HG02885 (cell line): ENCODE results near the gene IL1RAPL1.

Source experiments
- ATAC-seq: cut with Tn5 transposase; IDR thresholded peaks from one replicate; pipeline ENCODE4 v1.9.1; 2021; ENCODE audit warnings: mild to moderate bottlenecking; ENCODE audit not compliant: unreplicated experiment, poor library complexity

The IL1RAPL1 gene

DNA sequence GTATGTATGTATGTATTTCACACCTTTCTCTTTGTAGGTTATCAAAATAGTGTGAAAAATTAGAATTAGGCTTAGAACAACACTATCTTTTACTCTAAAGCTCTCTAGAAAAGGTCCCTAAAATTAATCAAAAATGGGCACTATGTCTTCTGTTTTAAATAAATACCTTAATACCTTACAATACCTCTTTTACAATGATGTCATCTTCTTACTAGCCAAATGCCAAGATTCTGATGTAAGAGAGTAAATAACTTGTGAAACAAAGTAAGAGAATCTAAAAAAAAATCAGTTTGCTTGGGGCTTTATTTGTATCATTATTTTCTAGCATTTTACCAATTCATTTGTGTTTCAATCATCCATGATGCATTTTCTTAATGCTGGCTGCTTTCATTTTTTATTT lies 1225.9 kb downstream of the IL1RAPL1 start:
- no peak for ATAC-seq

DNA sequence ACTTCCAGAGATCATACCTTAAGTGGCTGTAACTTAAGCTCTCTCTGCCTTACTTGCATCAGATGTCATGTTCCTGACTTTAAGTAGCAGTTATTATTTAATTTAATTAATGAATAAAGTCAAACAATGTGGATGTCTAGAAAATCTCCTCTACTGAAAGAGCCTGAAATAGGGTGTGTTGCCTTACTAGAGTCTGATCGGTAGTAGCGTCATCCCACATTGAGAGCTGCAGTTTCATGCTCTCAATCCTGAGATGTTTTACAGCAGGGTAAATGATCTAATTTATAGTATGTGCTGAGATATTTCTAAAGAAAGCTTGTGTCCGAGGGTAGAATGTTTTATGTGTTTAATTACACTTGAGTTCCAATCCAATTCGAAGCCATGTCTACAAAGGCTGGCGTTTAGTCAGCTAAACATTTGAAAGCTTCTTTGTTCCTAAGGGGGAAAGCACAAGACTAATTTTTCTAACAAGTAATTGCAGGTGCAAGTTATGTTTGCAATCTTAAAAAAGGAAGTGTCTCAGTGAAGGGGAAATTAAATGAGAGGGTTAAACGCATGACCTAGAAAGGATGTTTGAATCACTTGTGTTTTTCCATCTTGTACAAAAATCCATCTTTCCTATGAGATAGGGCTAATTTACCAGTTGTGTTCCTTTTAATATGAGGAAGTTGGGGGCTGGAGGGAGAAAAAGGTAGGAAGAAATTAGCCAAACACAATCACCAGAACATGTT lies 1237.1 kb downstream of the IL1RAPL1 start:
- ATAC-seq, result no peak

DNA sequence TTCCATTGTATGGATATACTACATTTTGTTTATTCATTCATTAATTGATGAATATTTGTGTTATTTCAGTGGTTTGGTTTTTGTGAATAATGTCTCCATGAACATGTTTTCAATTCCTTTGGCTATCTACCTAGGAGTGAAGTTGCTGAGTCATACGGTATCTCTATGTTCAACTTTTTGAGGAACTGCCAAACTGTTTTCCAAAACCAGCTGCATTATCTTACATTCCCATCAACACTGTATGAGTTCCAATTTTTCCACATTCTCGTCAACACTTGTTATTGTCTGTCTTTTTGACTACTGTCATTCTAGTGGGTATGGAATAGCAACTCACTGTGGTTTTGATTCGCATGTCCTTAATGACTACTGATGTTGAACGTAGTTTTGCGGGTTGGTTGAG lies 1239.5 kb downstream of the IL1RAPL1 start:
- no peak for ATAC-seq

DNA sequence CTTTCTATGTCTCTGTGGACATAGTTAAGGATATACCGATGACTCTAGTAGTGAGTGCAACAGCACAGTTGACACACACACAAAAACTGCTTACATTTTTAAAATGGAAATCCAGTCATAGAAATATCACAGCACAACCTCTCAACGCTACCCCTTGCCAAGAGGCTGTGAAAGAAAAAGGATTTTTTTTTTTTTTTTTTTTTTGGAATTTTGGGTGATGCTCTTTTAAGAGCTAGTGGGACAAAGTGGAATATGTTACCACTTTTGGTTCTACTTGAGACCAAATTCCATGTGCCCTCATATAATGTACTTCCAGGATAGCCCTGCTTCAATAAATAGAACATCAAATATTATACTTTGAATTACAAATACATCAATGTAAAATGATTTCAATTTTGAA lies 1247.1 kb downstream of the IL1RAPL1 start:
- ATAC-seq, result no peak

DNA sequence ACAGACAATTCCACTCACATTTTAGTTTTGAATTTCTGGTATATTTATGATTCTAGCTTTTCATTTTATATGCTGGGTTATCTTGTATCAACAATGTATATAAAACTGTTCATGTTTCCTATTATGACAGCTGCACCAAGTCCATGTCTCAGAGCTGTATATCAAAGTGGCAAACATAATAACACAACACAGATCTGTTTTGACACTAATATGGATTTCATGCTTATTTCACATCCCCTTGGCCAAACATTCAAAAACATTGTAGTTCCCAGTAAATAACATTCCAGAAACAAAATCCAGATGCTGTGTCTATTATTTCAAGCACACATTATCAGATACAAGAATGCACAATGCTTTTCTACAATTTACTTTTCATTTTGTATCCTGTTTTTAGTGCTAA lies 1247.5 kb downstream of the IL1RAPL1 start:
- no peak for ATAC-seq

DNA sequence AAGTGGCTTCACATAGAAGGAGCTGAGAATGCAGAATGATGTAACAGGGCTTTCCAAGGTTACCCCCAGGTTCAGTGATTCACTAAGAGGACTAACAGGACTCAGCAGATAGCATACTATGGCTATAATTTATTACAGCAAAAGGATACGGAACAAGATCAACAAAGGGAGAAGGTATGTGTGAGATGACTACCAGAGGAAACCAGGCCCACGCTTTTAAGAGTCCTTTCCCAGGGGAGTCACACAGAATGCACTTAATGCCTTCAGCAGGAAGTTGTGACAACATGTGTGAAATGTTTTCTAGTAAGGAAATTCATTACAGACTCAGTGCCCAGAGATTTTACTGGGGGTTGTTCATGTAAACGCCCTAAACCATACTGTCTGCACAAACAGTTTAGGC lies 1254.5 kb downstream of the IL1RAPL1 start:
- ATAC-seq, result no peak

DNA sequence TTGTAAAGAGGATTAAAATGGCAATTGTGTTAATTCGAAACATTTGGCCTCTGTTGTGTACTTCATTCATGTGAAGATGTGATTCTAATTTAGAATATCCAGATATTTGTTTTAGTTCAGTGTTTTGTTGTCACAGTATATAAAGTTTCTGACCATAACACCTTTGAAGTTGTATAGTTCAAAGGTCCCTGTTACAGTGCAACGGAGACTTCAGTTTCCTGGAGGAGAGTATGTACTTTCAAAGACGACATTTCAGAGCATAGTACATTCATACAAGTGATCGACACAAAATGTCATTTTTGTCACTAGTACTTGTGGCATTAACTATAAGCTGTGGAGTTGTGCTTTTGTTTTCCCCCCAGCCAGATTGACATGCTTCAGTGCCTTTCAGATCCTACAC lies 1255.3 kb downstream of the IL1RAPL1 start:
- ATAC-seq, result no peak

DNA sequence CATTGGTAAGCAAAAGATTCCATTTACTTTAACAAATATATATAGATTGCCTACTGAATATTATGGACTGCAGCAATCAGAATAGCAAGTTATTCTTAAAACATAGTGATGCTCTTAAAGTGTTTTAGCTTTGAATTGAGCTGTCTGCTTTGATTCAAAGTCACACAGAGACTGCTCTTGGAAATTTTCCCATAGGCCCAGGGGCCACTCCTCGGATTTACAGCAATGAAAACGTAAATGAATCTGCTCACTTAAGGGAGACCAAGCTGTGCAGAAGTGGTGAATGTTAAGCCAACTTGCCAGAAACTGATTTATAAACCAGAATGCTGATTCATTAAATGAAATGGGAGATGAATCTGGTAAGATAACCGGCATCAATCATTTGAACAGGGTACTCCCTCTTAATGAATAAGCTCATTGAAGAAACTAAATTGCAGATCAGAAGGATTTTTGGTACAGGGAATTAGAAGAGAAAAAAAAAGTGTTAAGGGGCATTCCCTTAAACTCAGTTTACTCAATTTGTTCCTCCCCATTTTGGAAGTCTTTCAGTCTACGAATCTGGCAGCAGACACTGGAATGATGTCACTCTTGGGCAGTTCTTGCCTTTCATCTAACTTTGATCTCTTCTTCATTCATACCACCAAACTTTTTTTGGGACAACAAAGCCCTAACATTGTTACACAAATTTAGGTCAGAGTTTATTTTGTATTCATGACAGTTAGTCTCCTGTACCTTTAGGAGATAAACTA lies 1264.8 kb downstream of the IL1RAPL1 start:
- no peak for ATAC-seq

DNA sequence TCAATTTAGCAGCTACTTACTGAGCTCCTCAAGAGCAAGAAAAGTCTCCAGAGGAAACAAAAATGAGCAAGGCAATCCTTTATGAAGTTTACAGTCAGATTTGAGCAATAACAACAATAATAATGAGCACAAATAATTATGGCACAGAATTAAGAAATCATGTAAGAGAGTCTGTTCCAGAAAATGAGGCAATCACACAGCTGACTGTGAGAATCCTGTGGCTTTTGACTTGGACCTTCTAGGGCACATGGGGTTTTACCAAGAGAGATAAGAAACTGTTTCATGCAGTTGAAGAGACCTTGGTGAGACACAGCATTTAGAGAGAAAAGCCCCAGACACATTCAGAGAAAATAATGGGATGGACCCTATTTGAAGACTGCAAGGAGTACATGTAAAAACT lies 1265.5 kb downstream of the IL1RAPL1 start:
- ATAC-seq, result no peak

DNA sequence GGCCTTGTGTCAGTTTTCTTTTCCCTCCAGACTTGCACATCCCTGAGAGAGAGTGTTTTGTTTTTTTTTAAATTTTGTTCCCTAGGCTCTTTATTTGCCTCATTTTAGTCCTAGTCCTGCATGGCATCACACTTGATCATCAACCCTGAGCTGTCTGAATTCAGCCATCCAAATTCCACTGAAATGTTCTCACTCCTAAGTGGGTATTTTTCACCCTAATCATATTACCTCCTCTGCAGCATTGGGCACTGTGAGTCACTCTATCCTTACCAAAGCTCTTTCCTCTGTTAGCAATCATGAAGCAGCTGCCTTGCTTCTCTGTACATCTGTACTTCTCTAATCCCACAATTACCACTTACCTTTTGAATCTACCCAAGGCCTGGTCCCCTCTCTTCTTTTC lies 1271.5 kb downstream of the IL1RAPL1 start:
- no peak for ATAC-seq

DNA sequence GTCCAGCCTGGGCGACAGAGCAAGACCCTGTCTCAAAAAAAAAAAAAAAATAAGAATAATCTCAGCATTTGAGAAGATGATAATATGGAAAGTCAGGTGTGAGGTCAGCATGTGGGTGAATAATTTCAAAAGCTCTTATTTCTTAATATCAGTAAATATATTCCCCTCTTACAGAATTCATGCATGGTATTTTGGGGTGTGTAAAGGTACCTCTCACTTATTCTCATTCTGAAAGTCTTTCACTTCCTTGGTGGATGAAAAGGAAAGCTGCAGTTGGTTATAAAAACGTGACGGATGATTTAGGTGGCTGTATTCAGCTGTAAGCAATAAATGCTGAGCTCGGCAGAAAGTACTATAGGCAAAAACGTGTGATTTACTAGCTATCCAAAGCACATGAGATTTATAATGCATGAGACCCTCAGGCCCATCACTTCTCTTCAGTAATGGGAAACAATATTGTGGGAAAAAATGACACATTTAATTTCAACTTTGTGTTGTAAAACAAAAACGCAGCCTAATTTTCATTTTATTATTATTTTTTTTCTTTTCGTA lies 1275.0 kb downstream of the IL1RAPL1 start:
- ATAC-seq, result no peak

DNA sequence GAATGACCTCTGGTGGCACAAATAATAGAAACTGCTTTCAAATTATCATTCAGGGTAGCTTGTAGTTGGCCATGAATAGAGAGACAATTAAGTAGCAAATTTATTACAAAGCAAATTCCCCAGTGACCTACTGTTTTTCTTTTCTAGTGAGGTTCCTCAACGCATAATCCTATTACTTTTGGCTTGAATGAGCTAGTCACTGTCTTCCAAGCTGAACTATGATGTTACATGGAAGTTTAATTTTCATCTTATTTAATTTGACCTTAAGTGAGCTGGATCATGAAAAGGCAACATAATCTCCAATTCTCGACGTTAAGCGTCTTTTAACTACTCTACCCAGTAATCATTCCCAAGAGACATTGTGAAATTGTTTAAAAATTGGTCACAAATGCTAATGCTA lies 1280.7 kb downstream of the IL1RAPL1 start:
- no peak for ATAC-seq

DNA sequence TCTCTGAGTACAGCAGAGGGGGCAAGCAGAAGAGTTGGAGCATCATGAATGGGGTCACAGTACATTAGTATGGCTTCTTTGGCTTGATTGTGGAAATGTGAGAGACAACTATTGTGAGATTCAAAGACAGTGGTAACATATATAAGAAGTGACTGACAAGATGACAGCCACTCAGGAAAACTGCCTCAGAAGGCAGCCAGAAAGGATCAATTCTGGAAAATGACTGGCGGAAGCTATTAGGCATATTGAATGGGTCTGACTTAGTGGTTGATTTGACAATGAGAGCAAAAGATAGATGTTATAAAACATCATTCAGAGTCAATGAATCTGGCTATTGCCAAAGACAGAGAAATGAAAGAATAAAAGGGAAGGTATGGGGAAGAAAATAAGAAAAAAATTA lies 1282.6 kb downstream of the IL1RAPL1 start:
- ATAC-seq, result no peak

DNA sequence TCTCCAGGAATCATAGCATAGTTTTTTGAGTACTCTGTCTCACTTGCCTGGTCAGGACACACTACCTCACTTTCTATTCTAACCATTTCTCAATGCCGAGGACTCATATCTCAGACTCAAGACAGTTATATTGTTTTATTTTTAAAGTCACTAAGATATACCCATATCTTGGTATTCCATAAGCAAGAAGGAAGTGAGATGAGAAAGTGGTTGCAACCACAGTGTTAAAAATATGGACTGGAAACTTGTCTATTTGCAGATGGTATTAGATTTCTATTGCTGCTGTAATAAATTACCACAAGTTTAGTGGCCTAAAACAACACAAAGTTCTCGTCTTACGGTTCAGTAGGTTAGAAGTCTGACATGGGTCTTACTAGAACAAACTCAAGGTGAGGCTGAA lies 1283.4 kb downstream of the IL1RAPL1 start:
- ATAC-seq, result peak; percentile 86

DNA sequence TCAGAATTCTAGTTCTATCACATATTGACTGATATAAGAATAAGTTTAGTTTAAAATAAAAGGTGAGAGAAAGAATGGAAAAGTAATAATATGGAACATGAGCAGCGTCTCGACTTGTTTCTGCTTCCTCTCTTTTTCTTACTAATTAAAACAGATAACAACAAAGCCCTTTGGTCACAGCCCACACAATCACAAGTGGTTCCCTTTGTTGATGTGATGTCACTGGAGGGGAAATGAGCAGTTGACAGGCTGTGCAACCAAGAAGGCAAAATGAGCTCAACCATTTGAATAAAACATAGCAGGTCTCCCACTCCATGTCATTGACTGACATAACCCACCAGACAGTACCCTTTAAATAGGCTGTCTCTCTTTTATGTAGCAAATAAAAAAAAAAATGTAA lies 1285.6 kb downstream of the IL1RAPL1 start:
- ATAC-seq, result no peak

DNA sequence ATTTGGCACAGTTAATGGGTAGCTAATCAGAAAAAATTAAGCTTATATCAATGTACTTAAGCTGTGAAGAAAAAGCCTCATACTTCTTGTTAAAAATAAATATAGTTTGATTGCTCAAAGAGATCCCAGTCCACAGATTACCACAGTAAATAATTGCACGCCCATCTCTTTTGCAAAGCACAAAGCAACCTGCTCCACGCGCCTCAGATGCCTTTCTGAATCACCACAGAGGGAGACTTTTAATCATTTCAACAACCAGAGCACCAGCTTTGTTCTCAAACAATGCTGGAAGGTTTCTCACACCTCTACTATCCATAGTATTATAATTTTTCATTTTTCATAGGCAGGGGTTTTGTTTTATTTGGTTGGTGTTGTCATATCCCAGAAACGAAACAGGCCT lies 1289.5 kb downstream of the IL1RAPL1 start:
- no peak for ATAC-seq

DNA sequence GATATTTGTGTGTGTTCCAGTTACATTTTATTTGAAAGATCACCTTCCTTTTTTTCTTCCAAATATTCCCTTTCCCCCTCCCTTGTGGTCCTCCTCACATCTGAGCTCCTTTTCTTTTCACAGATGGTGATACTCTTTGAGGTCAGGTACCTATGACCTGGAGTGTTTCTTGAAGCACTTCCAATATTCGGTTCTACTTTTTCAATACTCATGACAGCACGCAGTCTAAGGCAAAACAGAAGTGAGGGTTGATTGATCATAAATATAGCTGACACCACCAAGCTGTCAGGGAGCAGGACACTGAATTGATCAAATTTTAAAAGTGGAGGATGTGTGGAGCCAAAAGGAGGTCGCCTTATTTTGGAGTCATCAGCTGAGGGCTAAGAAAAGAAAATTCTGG lies 1293.7 kb downstream of the IL1RAPL1 start:
- ATAC-seq, result no peak

DNA sequence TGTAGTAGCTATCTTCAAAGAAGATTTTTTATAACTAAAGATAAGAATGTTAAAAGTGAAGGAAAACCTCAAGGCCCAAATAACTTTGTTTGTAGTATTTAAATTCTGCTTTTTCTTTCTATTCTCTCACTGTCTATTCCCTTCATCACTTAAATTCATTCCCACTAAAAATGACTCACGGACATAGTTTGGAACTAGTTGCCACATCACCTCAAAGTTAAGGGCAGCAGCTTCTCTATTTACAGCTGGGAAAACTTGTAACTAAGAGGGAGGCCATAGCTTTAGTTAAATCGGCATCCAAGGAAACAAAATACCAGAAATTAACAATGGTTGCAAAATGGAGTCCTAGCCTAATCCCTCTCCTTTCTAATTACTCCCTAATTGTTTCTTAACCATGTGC lies 1302.8 kb downstream of the IL1RAPL1 start:
- ATAC-seq, result no peak

DNA sequence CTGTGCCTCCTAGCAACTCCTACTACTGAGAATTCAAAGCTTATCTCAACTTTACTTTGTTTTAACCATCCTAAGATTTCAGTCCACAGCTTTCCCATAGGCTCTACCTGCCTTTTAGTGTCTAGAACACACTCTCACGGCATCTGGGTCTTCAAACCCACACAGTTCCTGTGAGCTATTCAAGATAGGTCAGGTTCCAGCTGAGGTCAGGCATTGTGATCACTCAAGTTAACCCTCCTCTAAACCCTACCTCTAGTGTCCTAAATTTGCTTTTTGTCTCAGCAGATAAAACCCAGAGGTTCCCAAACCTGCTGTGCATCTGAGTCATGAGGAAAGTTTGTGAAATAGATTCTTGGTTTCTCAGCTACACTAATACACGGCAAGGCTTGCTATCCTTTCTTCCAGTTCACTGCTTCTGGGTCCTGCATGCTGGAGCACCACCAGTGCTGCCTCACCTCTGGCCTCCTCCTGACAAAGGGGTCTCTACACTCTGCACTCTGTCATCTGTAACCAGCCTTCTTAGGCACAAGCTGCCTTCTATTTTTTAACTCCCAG lies 1303.5 kb downstream of the IL1RAPL1 start:
- peak; percentile 78 for ATAC-seq

DNA sequence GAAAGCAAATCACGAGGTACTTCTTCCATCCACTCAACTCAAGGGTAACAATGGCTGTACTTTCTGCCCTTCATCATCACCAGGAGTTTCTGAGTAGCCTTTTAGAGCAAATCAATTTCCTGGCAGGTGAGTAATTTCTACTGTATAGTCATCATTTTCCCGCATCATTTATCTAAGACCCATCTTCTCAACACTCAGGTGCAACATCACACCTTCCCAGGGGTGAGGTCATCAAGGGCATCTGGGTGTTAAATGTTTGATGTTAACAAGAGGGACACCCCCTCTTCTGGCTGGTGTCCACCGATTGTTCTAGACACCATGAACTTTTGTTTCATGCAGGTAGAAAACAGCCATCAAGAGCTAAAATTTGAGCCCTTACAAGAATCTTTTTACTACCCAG lies 1314.8 kb downstream of the IL1RAPL1 start:
- peak; percentile 44 for ATAC-seq

DNA sequence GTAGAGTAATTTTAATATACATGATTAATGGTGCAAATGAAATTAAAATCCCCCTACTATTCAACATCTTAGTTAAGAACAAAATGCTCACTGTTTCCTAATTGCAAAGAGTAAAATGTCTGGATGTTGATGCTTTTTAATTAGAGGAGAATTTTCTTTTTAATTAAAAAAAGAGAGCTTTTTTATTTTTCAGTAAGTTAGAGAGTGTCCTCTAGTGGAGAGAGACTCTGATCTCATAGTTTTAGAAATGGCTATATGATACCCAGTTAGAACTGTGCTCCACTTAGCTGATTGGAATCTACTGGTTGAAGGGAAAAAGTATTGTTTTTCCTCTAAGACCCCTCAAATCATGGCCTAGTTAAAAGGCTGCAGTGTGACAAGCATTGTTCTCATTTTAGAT lies 1316.1 kb downstream of the IL1RAPL1 start:
- no peak for ATAC-seq
